HepG2 (cell line): ENCODE measurements around the gene SIRT7. TPM values are rescaled to one million over a fixed set of nuclear protein-coding genes. Genes with fewer than 3 reads are reported as not detected.
A peak's percentile ranks its signal among the peaks of the same experiment; 100 is the strongest.

Experiments
- CREM ChIP-seq, 2 experiments: sonication (generic) in 1 of 2; formaldehyde crosslinking in 1 of 2; IDR thresholded peaks; 2 replicates each; pipeline versions ENCODE4 v1.4.0 to v1.6.1; 2016 to 2020; ENCODE audit warnings: antibody characterized with exemption in 1 of 2, mild to moderate bottlenecking in 1 of 2, missing genetic modification reagents in 1 of 2
- DRAP1 ChIP-seq: IDR thresholded peaks from 2 replicates; pipeline ENCODE4 v1.6.1; 2016; ENCODE audit warnings: missing genetic modification reagents, missing compliant biosample characterization
- FOXK1 ChIP-seq: sonication (generic); formaldehyde crosslinking; IDR thresholded peaks from 2 replicates; pipeline ENCODE4 v1.4.0; 2020; ENCODE audit warnings: low read depth, missing genetic modification reagents, borderline replicate concordance
- HNRNPUL1 ChIP-seq: fragments of 200-400 bp; formaldehyde crosslinking; IDR thresholded peaks from 2 replicates; pipeline ENCODE4 v1.6.1; 2017; ENCODE audit warnings: low read depth, mild to moderate bottlenecking, low read length, moderate library complexity
- MAZ ChIP-seq, 2 experiments: sonication (generic) in 1 of 2; formaldehyde crosslinking in 1 of 2; IDR thresholded peaks; 2 replicates each; pipeline versions ENCODE4 v1.5.0 to v1.6.1; 2012 to 2020; ENCODE audit warnings: low read depth in 2 of 2, mild to moderate bottlenecking in 2 of 2, borderline replicate concordance in 1 of 2, improper control_type of control experiment in 1 of 2, low read length in 1 of 2, missing genetic modification reagents in 1 of 2, moderate library complexity in 1 of 2
- PRPF4 ChIP-seq: fragments of 200-400 bp; formaldehyde crosslinking; IDR thresholded peaks from 2 replicates; pipeline ENCODE4 v1.6.1; 2016; ENCODE audit warnings: low read length, low read depth; ENCODE audit not compliant: poor library complexity, severe bottlenecking
- SIX1 ChIP-seq: sonication (generic); formaldehyde crosslinking; IDR thresholded peaks from 2 replicates; pipeline ENCODE4 v1.4.0; 2020; ENCODE audit warnings: missing genetic modification reagents, borderline replicate concordance
- THAP9 ChIP-seq: sonication (generic); formaldehyde crosslinking; IDR thresholded peaks from 2 replicates; pipeline ENCODE4; 2020; ENCODE audit warnings: missing genetic modification reagents, mild to moderate bottlenecking, borderline replicate concordance
- ZKSCAN8 ChIP-seq: IDR thresholded peaks from 2 replicates; pipeline ENCODE4 v1.6.1; 2016; ENCODE audit warnings: borderline replicate concordance, missing genetic modification reagents, missing compliant biosample characterization
- ZNF407 ChIP-seq: sonication (generic); formaldehyde crosslinking; IDR thresholded peaks from one replicate; pipeline ENCODE4 v1.5.1; 2020; ENCODE audit warnings: mild to moderate bottlenecking, missing genetic modification reagents; ENCODE audit errors: not compliant biosample characterization
- ZNF44 ChIP-seq: sonication (generic); formaldehyde crosslinking; IDR thresholded peaks from 2 replicates; pipeline ENCODE4 v1.5.1; 2020; ENCODE audit warnings: mild to moderate bottlenecking, missing genetic modification reagents
- ZNF839 ChIP-seq: sonication (generic); formaldehyde crosslinking; IDR thresholded peaks from 2 replicates; pipeline ENCODE4 v1.4.0; 2020; ENCODE audit warnings: missing genetic modification reagents, mild to moderate bottlenecking, borderline replicate concordance
- polyA plus RNA-seq, 8 experiments: library from polyadenylated mRNA; depleted of rRNA in 3 of 8; stranded (reverse) in 7 of 8; unstranded in 1 of 8; fragments of >200 nt; fragmentation: Illumina TruSeq in 4 of 8; extraction: Trizol in 4 of 8; gene quantifications; 2 replicates each; pipeline versions ENCODE4 v1.2.1 to v1.2.3, GENCODE V29; 2011 to 2016; ENCODE audit warnings: low read depth in 4 of 8, missing spikeins in 1 of 8, mixed read lengths in 1 of 8; ENCODE audit not compliant: insufficient read depth in 1 of 8
- total RNA-seq, 5 experiments: library from RNA; depleted of rRNA; stranded (reverse); fragments of >200 nt; fragmentation: Illumina TruSeq; extraction: Trizol; gene quantifications; 2 replicates each; pipeline ENCODE4 v1.2.3, GENCODE V29; 2016; ENCODE audit warnings: low read depth in 1 of 5
- TF ChIP-seq, protein P1 (sequence below): sonication (generic); formaldehyde crosslinking; IDR thresholded peaks from 2 replicates; pipeline ENCODE4 v1.4.0; 2020; ENCODE audit warnings: missing genetic modification reagents, borderline replicate concordance

Gene SIRT7
- total and polyA plus RNA-seq, 2 of the 13 experiments (the other 11 are each of a cell fraction or from before 2014, with no cell fraction given): 8.3 to 24.8 TPM

GRCh38 chr17:81961521-81962498 lies 43.8 kb upstream of the SIRT7 start (continued):
- TF ChIP-seq ZNF407 (CRISPR knock-in tag) (no peak), PRPF4 (no peak), ZNF44 (CRISPR knock-in tag) (no peak), THAP9 (no peak), HNRNPUL1 (no peak), ZKSCAN8 (CRISPR knock-in tag) (no peak), SIX1 (CRISPR knock-in tag) (no peak), CREM (IDR thresholded peaks at IDR 0.05) (no peak), CREM (CRISPR knock-in tag; IDR thresholded peaks at IDR 0.05) (no peak), DRAP1 (CRISPR knock-in tag) (no peak), ZNF839 (CRISPR knock-in tag) (no peak), FOXK1 (CRISPR knock-in tag) (0 out of 2 replicates have a peak, but pooled peaks have one; percentile 12), MAZ (IDR thresholded peaks at IDR 0.05; ENCODE audit: borderline replicate concordance, low read depth, low read length) (no peak), MAZ (CRISPR knock-in tag; IDR thresholded peaks at IDR 0.05; ENCODE audit: low read depth) (0 out of 2 replicates have a peak, but pooled peaks have one; percentile 50)
- TF ChIP-seq, protein P1, sequence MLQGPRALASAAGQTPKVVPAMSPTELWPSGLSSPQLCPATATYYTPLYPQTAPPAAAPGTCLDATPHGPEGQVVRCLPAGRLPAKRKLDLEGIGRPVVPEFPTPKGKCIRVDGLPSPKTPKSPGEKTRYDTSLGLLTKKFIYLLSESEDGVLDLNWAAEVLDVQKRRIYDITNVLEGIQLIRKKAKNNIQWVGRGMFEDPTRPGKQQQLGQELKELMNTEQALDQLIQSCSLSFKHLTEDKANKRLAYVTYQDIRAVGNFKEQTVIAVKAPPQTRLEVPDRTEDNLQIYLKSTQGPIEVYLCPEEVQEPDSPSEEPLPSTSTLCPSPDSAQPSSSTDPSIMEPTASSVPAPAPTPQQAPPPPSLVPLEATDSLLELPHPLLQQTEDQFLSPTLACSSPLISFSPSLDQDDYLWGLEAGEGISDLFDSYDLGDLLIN (CRISPR knock-in tag): no peak
